ENCODE data around the gene SLC44A2.

The SLC44A2 gene

GRCh38 chr19:10617409-10618121 is 7.8 kb upstream of the SLC44A2 start:
- DNase-seq, result no peak

- no peak for DNase-seq
Measured at GRCh38 chr19:10618846-10619245, 6.5 kb upstream of the SLC44A2 start.

DNA sequence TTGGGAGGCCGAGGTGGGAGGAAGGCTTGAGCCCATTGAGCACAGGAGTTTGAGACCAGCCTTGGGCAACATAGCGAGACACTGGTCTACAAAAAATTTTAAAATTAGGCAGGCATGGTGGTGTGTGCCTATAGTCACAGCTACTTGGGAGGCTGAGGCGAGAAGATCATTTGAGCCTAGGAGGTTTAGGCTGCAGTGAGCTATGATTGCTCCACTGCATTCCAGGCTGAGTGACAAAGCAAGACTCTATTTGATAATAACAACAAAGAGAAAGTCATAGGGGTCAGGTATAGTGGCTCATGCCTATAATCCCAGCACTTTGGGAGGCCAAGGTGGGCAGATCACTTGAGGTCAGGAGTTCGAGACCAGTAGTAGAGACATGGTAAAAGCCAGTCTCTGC is 4.6 kb upstream of the SLC44A2 start:
- DNase-seq, result no peak

DNA sequence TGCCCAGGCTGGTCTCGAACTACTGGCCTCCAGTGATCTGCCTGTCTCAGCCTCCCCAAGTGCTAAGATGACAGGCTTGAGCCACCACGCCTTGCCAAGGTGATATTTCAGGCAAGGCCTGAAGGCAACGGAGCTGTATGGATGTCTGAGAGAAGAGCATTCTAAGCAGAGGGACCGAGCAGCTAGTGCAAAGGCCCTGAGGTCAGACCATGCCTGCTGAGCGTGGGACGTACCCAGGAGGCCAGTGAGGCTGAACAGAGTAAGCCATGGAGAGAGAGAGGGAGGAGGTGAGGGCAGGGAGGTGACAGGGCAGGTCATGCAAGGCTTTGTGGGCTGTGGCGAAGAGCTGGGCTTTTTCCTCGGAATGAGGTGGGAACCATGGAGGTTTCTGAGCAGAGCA is 3.4 kb upstream of the SLC44A2 start:
- no peak for DNase-seq

DNA sequence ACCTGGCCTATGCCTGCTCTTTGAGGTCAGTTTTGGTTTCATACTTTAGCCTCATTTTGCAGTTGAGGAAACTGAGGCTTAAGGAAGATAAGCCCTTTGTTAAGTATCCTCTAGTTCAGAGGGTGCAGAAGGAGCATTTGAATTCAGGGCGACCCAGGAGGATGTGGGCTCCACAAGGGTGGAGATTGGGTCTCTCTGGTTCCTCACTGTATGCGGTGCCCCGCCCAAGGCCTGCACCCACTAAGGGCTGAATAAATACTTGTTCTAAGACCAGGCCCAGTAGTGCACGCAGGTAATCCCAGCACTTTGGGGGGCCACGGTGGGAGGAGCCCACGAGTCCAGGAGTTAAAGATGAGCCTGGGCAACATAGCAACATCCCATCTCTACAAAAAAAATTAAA is 768 bp upstream of the SLC44A2 start:
- DNase-seq, result no peak

GRCh38 chr19:10625762-10626138 is 397 bp downstream of the SLC44A2 start:
- no peak for DNase-seq

DNA sequence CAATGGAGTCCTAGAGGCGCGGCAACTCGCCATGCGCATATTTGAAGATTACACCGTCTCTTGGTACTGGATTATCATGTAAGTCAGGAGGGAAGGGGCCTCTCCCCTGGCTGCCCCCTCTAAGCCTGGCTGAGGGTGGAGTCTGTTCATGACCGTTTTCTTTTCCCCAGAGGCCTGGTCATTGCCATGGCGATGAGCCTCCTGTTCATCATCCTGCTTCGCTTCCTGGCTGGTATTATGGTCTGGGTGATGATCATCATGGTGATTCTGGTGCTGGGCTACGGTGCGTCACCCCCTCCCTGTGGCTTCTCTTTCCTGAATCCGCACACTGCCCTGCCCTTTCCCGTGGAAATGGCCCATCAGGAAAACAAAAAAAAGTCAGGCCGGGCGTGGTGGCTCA is 6.5 kb downstream of the SLC44A2 start:
- DNase-seq, result no peak

DNA sequence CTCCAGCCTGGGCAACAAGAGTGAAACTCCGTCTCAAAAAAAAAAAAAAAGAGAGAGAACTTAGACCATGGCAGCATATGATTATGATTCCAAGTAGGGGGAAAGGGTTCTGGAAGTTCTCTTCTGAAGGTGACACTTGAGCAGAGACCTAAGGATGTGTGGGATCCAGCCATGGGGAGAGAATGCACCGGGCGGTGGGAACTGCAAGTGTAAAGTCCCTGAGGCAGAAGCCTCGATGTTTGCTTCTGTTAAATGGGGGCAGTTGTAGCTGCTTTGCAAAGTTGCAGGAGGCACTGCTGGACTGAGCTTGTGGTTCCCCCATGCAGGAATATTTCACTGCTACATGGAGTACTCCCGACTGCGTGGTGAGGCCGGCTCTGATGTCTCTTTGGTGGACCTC is 9.1 kb downstream of the SLC44A2 start:
- DNase-seq, result no peak

DNA sequence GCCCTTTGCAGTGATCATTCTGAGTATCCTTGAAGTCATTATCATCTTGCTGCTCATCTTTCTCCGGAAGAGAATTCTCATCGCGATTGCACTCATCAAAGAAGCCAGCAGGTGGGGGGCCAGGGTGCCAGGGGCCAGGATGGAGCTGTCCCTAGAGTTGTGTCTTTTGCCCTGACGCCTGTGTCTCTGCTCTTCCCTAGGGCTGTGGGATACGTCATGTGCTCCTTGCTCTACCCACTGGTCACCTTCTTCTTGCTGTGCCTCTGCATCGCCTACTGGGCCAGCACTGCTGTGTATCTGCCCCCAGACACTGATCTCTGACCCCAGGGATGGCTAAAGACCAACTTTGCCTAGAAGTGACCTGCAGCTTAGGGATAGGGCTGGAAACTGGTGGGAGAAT is 9.6 kb downstream of the SLC44A2 start:
- no peak for DNase-seq

DNA sequence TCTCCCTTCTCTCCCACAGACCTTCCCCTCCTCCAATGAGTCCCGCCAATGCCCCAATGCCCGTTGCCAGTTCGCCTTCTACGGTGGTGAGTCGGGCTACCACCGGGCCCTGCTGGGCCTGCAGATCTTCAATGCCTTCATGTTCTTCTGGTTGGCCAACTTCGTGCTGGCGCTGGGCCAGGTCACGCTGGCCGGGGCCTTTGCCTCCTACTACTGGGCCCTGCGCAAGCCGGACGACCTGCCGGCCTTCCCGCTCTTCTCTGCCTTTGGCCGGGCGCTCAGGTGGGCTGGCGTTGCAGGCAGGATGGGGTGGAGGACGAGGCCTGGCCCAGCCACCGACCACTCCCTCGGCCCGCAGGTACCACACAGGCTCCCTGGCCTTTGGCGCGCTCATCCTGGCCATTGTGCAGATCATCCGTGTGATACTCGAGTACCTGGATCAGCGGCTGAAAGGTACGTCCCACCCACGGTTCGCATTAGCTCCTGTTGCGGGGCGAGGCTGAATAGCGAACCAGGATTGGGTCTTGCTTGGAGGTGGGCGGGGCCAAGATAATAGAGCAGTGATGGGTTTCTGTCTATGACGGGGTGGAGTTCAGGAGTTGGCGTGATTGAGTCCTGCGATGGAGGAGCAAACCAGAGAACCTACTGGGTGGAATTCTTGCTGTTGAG is 11.1 kb downstream of the SLC44A2 start:
- no peak for DNase-seq

DNA sequence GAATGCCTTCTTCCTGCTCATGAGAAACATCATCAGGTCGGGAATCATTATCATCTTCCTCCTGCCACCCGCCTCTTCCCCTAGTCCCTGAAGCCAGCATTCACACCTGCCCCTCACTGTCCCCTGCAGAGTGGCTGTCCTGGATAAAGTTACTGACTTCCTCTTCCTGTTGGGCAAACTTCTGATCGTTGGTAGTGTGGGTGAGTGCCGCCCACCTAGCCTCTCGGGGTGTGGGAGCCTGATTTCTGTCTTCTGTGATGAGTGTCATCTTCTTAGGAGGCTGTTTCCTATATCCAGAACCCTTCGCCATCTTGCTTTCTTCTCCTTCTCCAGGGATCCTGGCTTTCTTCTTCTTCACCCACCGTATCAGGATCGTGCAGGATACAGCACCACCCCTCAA is 12.5 kb downstream of the SLC44A2 start:
- no peak for DNase-seq

GRCh38 chr19:10639836-10640235 is 14.5 kb downstream of the SLC44A2 start:
- no peak for DNase-seq

- DNase-seq, result no peak
Measured at GRCh38 chr19:10640361-10640760, 15.0 kb downstream of the SLC44A2 start.

- no peak for DNase-seq
Measured at GRCh38 chr19:10641248-10641647, 15.9 kb downstream of the SLC44A2 start.

DNA sequence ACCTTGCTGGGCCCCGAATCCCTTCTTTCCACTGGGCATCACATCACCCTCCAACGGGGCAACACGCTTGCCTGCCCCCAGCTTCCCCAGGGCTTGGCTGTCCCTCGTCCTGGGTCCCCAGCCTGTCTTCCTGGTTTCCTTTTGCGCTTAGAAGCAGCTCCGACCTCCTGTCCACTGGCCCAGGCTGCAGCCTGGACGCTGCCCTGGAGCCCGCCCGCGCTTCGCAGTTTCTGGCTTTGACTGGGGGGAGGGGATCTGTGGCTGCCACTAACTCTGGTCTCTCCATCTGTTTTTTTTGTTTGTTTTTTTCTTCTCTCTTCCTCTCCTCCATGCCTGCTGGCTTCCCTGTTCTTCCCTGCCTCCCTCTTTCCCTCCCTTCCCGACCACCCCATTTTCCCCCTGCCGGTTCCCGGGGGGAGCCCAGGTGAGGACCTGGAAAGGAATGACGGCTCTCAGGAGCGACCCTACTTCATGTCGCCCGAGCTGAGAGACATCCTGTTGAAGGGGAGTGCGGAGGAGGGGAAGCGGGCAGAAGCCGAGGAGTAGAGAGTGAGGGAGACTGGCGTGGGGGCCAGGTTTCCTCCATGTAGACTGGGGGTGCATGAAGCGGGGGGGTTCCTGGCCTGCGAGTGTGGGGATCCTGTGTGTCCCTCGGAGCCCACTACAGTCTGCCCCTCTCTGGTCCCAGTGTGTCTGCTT is 17.3 kb downstream of the SLC44A2 start:
- no peak for DNase-seq

DNA sequence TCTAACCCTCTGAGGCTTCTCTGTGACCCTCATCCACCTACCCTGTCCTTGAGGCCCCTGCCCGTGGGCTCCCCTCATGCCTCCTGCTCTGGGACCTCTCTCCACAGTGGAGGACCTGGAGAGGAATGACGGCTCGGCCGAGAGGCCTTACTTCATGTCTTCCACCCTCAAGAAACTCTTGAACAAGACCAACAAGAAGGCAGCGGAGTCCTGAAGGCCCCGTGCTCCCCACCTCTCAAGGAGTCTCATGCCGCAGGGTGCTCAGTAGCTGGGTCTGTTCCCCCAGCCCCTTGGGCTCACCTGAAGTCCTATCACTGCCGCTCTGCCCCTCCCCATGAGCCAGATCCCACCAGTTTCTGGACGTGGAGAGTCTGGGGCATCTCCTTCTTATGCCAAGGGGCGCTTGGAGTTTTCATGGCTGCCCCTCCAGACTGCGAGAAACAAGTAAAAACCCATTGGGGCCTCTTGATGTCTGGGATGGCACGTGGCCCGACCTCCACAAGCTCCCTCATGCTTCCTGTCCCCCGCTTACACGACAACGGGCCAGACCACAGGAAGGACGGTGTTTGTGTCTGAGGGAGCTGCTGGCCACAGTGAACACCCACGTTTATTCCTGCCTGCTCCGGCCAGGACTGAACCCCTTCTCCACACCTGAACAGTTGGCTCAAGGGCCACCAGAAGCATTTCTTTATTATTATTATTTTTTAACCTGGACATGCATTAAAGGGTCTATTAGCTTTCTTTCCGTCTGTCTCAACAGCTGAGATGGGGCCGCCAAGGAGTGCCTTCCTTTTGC is 18.0 kb downstream of the SLC44A2 start:
- no peak for DNase-seq

GRCh38 chr19:10643968-10644259 is 18.6 kb downstream of the SLC44A2 start:
- no peak for DNase-seq

GRCh38 chr19:10644260-10645007 is 19.1 kb downstream of the SLC44A2 start:
- DNase-seq, result peak; percentile 71

DNA sequence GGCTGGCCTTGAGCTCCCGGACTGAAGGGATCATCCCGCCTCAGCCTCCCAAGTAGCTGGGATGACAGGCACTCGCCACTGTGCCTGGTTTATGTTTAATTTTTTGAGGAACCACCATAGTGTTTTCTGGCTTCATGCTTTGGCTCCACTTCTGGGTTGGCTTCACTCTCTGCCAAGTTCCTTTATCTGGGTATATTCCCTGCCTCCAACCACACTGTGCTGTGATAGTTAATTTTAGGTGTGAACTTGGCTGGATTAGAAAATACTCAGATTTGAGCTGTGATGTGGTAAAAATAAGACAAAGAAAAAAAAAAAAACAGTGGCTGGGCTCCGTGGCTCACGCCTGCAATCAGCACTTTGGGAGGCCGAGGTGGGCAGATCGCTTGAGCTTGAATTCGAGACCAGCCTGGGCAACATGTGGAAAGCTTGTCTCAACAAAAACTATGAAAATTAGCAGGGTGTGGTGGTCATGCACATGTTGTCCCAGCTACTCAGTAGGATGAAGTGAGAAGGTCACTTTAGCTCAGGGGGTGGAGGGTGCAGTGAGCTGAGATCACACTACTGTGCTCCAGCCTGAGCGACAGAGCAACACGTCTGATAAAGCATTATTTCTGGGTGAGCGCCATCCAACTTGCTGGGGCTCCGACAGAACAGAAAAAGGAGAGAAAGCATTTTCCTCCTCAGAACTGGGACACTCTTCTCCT is 21.3 kb downstream of the SLC44A2 start:
- no peak for DNase-seq

DNA sequence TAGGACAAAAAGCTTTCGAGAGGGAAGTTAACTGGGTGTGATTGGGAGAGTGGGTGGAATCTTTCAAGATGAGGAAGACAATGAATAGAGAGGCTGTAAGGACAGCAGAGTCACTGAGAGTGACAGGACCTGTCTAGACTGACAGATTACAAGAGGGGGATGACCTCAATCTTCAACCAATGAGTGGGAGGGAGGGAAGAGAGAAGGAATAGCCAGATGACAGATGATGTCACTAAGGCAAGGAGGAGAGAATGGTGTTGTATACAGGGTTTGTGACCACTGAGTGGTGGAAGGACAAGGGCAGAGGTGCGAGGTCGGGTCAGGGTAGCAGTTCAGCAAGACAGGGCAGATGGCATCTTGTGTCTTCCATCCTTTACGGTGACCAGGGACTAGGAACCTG is 23.0 kb downstream of the SLC44A2 start:
- DNase-seq, result no peak

DNA sequence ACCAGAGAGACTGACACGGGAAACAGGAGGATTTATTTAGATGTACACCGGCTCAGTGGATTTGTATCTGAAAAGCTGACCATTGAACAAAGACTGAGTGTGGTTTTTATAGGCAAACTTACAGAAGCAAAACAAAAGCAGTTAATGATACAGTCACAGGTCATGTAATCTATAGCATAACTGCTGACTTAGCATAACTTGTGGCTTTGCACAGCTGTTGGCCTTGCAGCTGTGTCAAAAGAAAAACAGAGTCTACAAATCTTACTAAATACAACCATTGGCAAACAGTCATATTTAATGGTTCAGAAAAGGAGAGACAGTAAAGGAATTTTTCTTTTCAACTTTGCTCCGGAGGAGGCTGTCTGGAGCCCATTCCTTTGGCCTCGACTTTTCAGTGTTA is 26.5 kb downstream of the SLC44A2 start:
- no peak for DNase-seq

DNA sequence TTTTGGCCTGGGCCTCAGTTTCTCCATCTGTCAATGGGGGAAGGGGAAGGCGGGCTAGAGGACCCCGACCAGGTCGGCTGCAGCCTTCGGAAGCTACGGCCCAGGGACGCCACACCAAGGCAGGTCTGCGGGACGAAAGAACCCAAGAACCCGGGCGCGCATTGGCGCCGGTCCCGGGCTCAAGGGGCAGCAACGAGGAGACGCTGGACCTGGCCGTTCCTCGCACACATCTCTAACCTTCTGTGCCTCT is 28.1 kb downstream of the SLC44A2 start:
- DNase-seq, result no peak

Measured in NCI-H1436 (cell line).